ENCODE data around the gene SLC10A7. TPM values are rescaled to one million over a fixed set of nuclear protein-coding genes. Genes with fewer than 3 reads are reported as not detected.

The SLC10A7 gene
- polyA plus RNA-seq, 1 donor (not counting 4 experiments of a cell fraction or from before 2014, with no cell fraction given) = 12.7 TPM

GRCh38 chr4:146330392-146330791 lies 191.3 kb downstream of the SLC10A7 start:
- H3K9me3 ChIP-seq (ENCODE audit: control insufficient read depth, low read depth, low read length) = no peaks in the 10 kb centered on the region
- H3K9ac ChIP-seq (ENCODE audit: control insufficient read depth, extremely low read depth, insufficient read depth, low read length) = no peak overlapping the region
- H3K4me1 ChIP-seq (ENCODE audit: control insufficient read depth, extremely low read depth, insufficient read depth, low read length) = peaks cover 41% of the 10 kb centered on the region
- no peaks in the 10 kb centered on the region for H4K20me1 ChIP-seq (ENCODE audit: control insufficient read depth, extremely low read depth, insufficient read depth, low read length)
- peak; percentile 34 for FAIRE-seq
- TF ChIP-seq EZH2 (IDR thresholded peaks at IDR 0.05; ENCODE audit: low read length) = no peak
- no peak for TF ChIP-seq CTCF (optimal IDR thresholded peaks at IDR 0.05 in 1 of 3, IDR thresholded peaks at IDR 0.05 in 1 of 3, conservative IDR thresholded peaks at IDR 0.05 in 1 of 3; ENCODE audit: extremely low read depth in 1 of 3, insufficient read depth in 2 of 3, low read length in 3 of 3)
- no peaks in the 10 kb centered on the region for H3K27me3 ChIP-seq (ENCODE audit: control insufficient read depth, extremely low read depth, insufficient read depth, low read length)
- H3K27ac ChIP-seq (ENCODE audit: control insufficient read depth, insufficient read depth, low read length) = peak overlapping the region; percentile 45
- peak overlapping the region; percentile 58 for H3K4me2 ChIP-seq (ENCODE audit: control insufficient read depth, extremely low read depth, insufficient read depth, low read depth, low read length)
- no peak for DNase-seq (ENCODE audit: low read depth, low spot score)
- dilution Hi-C loops (cut with MboI; ENCODE audit: extremely low pct_ligation_motif_present, low sequenced_read_pairs) = no loop called here
- no peaks in the 10 kb centered on the region for H3K36me3 ChIP-seq (ENCODE audit: control insufficient read depth in 2 of 2, extremely low read depth in 1 of 2, insufficient read depth in 2 of 2, low read length in 2 of 2)
- H3K9me1 ChIP-seq (ENCODE audit: control insufficient read depth, extremely low read depth, insufficient read depth, low read length) = no peaks in the 10 kb centered on the region
- H3K4me3 ChIP-seq (ENCODE audit: control insufficient read depth in 2 of 3, extremely low read depth in 1 of 3, insufficient read depth in 2 of 3, low read depth in 1 of 3, low read length in 3 of 3) = peak overlapping the region in 1 of 3 experiments; percentile 2
- peak overlapping the region; percentile 19 for H2AFZ ChIP-seq (ENCODE audit: control insufficient read depth, low read length)
- H3K79me2 ChIP-seq (ENCODE audit: control insufficient read depth, insufficient read depth, low read length) = peaks cover 8% of the 10 kb centered on the region

- H3K27ac ChIP-seq (ENCODE audit: control insufficient read depth, insufficient read depth, low read length) = peak overlapping the region; percentile 68
- H3K9ac ChIP-seq (ENCODE audit: control insufficient read depth, extremely low read depth, insufficient read depth, low read length) = no peak overlapping the region
- dilution Hi-C loops (cut with MboI; ENCODE audit: extremely low pct_ligation_motif_present, low sequenced_read_pairs) = no loop called here
- no peaks in the 10 kb centered on the region for H3K9me1 ChIP-seq (ENCODE audit: control insufficient read depth, extremely low read depth, insufficient read depth, low read length)
- no peaks in the 10 kb centered on the region for H3K9me3 ChIP-seq (ENCODE audit: control insufficient read depth, low read depth, low read length)
- FAIRE-seq (peak; percentile 55), DNase-seq (ENCODE audit: low read depth, low spot score) (no peak)
- peak overlapping the region; percentile 73 for H3K4me2 ChIP-seq (ENCODE audit: control insufficient read depth, extremely low read depth, insufficient read depth, low read depth, low read length)
- no peaks in the 10 kb centered on the region for H3K36me3 ChIP-seq (ENCODE audit: control insufficient read depth in 2 of 2, extremely low read depth in 1 of 2, insufficient read depth in 2 of 2, low read length in 2 of 2)
- no peaks in the 10 kb centered on the region for H4K20me1 ChIP-seq (ENCODE audit: control insufficient read depth, extremely low read depth, insufficient read depth, low read length)
- peaks cover 41% of the 10 kb centered on the region for H3K4me1 ChIP-seq (ENCODE audit: control insufficient read depth, extremely low read depth, insufficient read depth, low read length)
- peaks cover 8% of the 10 kb centered on the region for H3K79me2 ChIP-seq (ENCODE audit: control insufficient read depth, insufficient read depth, low read length)
- no peak overlapping the region for H2AFZ ChIP-seq (ENCODE audit: control insufficient read depth, low read length)
- no peak for TF ChIP-seq CTCF (optimal IDR thresholded peaks at IDR 0.05 in 1 of 3, IDR thresholded peaks at IDR 0.05 in 1 of 3, conservative IDR thresholded peaks at IDR 0.05 in 1 of 3; ENCODE audit: extremely low read depth in 1 of 3, insufficient read depth in 2 of 3, low read length in 3 of 3)
- TF ChIP-seq EZH2 (IDR thresholded peaks at IDR 0.05; ENCODE audit: low read length) = no peak
- no peak overlapping the region for H3K4me3 ChIP-seq (ENCODE audit: control insufficient read depth in 2 of 3, extremely low read depth in 1 of 3, insufficient read depth in 2 of 3, low read depth in 1 of 3, low read length in 3 of 3)
- no peaks in the 10 kb centered on the region for H3K27me3 ChIP-seq (ENCODE audit: control insufficient read depth, extremely low read depth, insufficient read depth, low read length)
These were observed 192.6 kb downstream of the SLC10A7 start for GRCh38 chr4:146329050-146329716.

All from keratinocyte (primary cell).